Kidney (tissue), 14 donors: ENCODE measurements around the gene DYRK3. TPM values are rescaled to one million over a fixed set of nuclear protein-coding genes. Genes with fewer than 3 reads are reported as not detected.

Experiments used
- DNase-seq, 5 donors: peaks; one replicate each; pipeline ENCODE4 v3.0.0-alpha.2; 2013 to 2020
- FAIRE-seq: peaks from 2 replicates; lab custom pipeline; 2012; peaks lifted over from hg19 to GRCh38; lab: Jason Lieb, UNC
- H3K27ac ChIP-seq, 2 donors: one replicate each; pipeline ENCODE4 v1.7.0; 2013; ENCODE audit warnings: low read depth in 2 of 2, low read length in 2 of 2, inconsistent platforms in 1 of 2
- H3K27me3 ChIP-seq: one replicate; pipeline ENCODE4 v1.7.1; 2013; ENCODE audit warnings: low read length, inconsistent platforms; ENCODE audit not compliant: control insufficient read depth, insufficient read depth
- H3K36me3 ChIP-seq, 3 donors: one replicate each; pipeline versions ENCODE4 v1.7.0 to v1.7.1; 2013; ENCODE audit warnings: low read length in 3 of 3, control low read depth in 1 of 3, inconsistent platforms in 1 of 3; ENCODE audit not compliant: insufficient read depth in 3 of 3, control insufficient read depth in 2 of 3
- H3K4me1 ChIP-seq, 3 donors: one replicate each; pipeline versions ENCODE4 v1.7.0 to v1.7.1; 2013; ENCODE audit warnings: low read length in 3 of 3, inconsistent platforms in 1 of 3, low read depth in 1 of 3; ENCODE audit not compliant: control insufficient read depth in 2 of 3, insufficient read depth in 2 of 3
- H3K4me3 ChIP-seq, 3 donors: one replicate each; pipeline versions ENCODE4 v1.7.0 to v1.8.1; 2013; ENCODE audit warnings: low read length in 3 of 3, control low read depth in 1 of 3, inconsistent platforms in 1 of 3
- H3K9ac ChIP-seq, 3 donors: one replicate each; pipeline versions ENCODE4 v1.7.0 to v1.7.1; 2013; ENCODE audit warnings: low read length in 3 of 3, control low read depth in 1 of 3, inconsistent platforms in 1 of 3
- H3K9me3 ChIP-seq, 3 donors: one replicate each; pipeline versions ENCODE4 v1.7.0 to v1.7.1; 2013; ENCODE audit warnings: low read length in 3 of 3, control low read depth in 1 of 3, inconsistent platforms in 1 of 3; ENCODE audit not compliant: control insufficient read depth in 2 of 3, insufficient read depth in 1 of 3
- CTCF ChIP-seq: IDR thresholded peaks from 3 replicates; pipeline ENCODE4 v1.5.1; 2012; ENCODE audit warnings: mild to moderate bottlenecking, moderate library complexity, borderline replicate concordance; ENCODE audit not compliant: insufficient read depth; ENCODE audit errors: extremely low read depth
- intact Hi-C: fragments of 100-400 bp; cut with DNase I; formaldehyde crosslinking; loops from one replicate; pipeline ENCODE4 v1.11.1; 2022
- polyA plus RNA-seq: library from polyadenylated mRNA; stranded (reverse); fragments of 350-450 nt; fragmentation: Illumina TruSeq; extraction: RNeasy Lipid Tissue Mini Kit (QIAGEN cat#74804); gene quantifications from one replicate; pipeline ENCODE4 v1.2.3, GENCODE V29; 2014; ENCODE audit warnings: low read depth, low replicate concordance; ENCODE audit not compliant: insufficient read depth
- total RNA-seq: library from RNA; stranded (reverse); fragmentation: NEBNext Ultra II Directional; extraction: Animal tissue kit (Norgen Biotek cat#: 25700); gene quantifications from one replicate; pipeline ENCODE4 v1.2.1, GENCODE V29; 2021
- donor health status: control.
- donor health status: control.
- donor health status: control.
- donor health status: control.
- donor health status: control.
- donor health status: DM: yes; HTN: yes; CAD: no.
- donor health status: Normal renal cell carcinoma (clear cell type).

Gene DYRK3
- total and polyA plus RNA-seq, 2 donors from 2014 or later = 3.5 to 12.7 TPM

DNA sequence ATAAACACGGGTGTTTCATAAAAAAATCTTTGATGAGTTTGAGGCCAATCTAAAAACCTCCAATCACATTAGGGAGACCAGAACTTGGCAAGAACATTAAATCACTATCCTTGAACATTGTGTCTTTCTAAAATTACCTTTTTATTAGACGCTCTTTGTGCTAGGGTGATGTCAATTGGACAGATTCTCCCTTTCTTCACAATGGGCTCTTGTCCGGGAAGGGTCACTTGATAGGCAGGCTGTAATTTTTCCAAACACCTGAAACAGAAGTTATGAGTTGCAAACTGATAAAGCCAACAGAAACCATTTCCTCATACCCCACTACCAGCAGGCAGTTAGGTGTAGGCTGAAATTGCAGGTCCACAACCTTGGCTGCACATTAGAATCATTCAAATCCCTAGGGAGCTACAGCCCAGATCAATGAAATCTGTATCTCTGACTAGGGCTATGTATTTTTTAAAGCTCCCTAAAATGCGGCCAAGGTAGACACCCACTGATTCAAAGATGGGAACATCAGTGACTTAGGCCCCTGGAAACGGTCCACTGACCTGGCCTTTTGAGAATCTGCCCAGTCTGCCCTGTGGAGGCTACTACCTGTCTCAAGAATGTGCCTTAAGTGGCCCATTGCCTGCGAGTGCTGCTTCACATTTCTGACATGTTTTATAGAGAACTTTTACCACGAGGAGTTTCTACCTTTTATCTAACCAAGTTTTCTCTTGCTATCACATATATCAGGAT, 39.6 kb upstream of the DYRK3 start:
- Histone ChIP-seq H3K36me3 (peaks cover 8 to 76% (median 52%) of the 10 kb centered on the region in 3 donors), H3K9me3 (no peaks in the 10 kb centered on the region), H3K4me1 (no peaks in the 10 kb centered on the region), H3K27me3 (no peaks in the 10 kb centered on the region), H3K27ac (no peak overlapping the region), H3K4me3 (no peak overlapping the region), H3K9ac (no peak overlapping the region)
- no peak for FAIRE-seq
- TF ChIP-seq CTCF = no peak
- intact Hi-C loops = no loop called here
- DNase-seq = no peak

DNA sequence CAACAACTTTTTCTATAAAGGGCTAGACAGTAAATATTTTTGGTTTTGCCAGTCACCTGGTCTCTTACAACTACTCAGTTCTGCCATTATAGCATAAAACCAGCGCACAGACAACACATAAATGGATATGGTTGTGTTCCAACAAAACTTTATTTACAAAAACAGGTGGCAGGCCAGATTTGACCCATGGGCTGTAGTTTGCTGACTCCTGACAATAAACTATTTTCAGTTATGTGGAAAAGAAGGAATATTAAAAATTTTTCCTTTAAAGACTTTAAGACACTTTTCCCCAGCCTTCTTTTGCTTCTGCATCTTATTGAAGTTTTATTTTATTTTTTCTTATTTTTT, 39.0 kb upstream of the DYRK3 start:
- FAIRE-seq (no peak), DNase-seq (no peak)
- H3K27me3 ChIP-seq = no peaks in the 10 kb centered on the region
- H3K9me3 ChIP-seq = no peaks in the 10 kb centered on the region
- H3K9ac ChIP-seq = no peak overlapping the region
- TF ChIP-seq CTCF = no peak
- H3K4me3 ChIP-seq = no peak overlapping the region
- peaks cover 8 to 71% (median 52%) of the 10 kb centered on the region in 3 donors for H3K36me3 ChIP-seq
- H3K27ac ChIP-seq = no peak overlapping the region
- intact Hi-C loops = no loop called here
- H3K4me1 ChIP-seq = no peaks in the 10 kb centered on the region

- FAIRE-seq (no peak), DNase-seq (no peak)
- no peaks in the 10 kb centered on the region for H3K4me1 ChIP-seq
- intact Hi-C loops = no loop called here
- no peaks in the 10 kb centered on the region for H3K9me3 ChIP-seq
- no peak overlapping the region for H3K9ac ChIP-seq
- H3K36me3 ChIP-seq = peaks cover 7 to 57% (median 44%) of the 10 kb centered on the region in 3 donors
- H3K4me3 ChIP-seq = no peak overlapping the region
- TF ChIP-seq CTCF = no peak
- no peaks in the 10 kb centered on the region for H3K27me3 ChIP-seq
- H3K27ac ChIP-seq = no peak overlapping the region
Measured at GRCh38 chr1:206600527-206600926, 34.8 kb upstream of the DYRK3 start.
